COLO668 (cell line): ENCODE data around the gene RUNX1.
"Not testable (repeated sequence)": the region's sequence is repeated elsewhere in the genome, so short reads cannot be mapped to it uniquely, and the experiment has no call there.

Experiments
- DNase-seq: peaks from one replicate; lab custom pipeline; 2025; ENCODE audit not compliant: unreplicated experiment; lab: John Stamatoyannopoulos, UW

Gene RUNX1

DNA sequence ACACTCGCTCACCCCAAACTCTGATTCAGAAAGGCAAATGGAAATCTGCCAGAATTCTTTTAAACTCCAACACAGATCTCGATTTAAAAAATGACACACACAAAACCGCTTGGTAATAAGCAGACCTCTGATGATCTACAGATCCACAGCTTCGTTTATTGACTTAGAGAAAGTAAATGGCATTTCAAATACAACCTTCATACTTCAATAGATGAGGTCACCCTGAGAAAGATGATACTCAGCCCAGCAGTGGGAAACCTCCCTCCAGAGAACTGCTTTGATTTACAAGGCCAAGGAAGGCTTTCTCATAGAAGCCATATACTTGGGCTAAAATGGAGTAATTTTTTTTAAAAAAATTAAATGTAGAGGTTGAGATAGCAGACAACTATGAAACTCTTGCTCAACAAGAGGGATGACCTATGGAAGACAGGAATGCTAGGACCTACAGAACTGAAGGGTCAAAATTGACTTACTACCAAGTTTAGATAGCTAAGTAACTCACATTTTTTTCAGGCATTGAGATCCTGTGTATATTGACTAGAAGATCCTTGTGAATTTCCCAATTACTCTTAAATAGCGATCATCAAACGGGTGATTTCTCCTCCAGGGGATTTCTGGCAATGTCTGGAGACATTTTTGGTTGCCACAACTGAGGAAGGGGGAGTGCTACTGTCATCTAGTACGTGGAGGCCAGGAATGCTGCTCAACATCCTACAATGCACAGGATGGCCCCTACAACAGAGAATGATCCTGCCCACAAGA, 236.4 kb downstream of the RUNX1 start:
- DNase-seq = no peak

DNA sequence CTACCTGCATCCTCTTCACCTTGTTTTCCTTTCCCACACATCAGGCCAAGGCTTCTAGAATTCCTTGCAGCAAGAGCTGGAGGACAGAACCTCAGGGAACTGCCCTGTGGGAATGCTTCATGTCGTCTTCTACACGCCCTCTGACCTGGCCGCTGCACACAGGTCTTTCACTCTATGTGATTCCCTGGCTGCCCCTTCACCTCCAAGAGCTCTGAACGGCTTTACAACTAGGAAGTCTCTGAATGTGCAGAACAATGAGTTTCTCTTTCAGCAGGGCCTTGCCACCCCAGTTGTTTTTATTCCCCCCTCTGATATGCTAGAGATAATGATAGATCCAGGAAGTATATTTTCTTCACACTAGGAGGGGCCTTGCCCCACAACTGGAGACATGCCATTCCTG, 237.7 kb downstream of the RUNX1 start:
- DNase-seq = no peak

GRCh38 chr21:34810786-34811185, 238.3 kb downstream of the RUNX1 start:
- no peak for DNase-seq

DNA sequence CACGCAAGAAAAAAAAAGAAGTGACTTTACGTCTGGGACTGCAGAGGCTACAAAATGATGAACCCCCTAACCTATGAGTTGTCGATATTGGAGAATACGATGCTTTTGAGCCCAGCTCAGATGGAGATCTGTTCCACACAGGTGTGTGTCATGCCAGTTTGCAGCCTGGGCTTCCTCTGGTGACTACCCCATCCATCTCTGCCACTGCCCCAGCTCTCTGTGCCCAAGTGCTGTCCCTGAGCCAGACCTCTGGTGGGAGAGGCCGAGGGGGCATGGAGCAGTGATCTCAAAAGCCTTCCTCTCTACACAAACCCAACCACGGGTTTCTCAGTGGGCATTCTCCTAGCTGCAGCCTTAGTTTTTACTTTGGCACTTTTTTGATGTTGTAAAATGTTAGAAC, 239.3 kb downstream of the RUNX1 start:
- no peak for DNase-seq

- DNase-seq = no peak
Measured at GRCh38 chr21:34808569-34809204, 240.4 kb downstream of the RUNX1 start.

GRCh38 chr21:34807881-34808568, 241.1 kb downstream of the RUNX1 start:
- DNase-seq = no peak

GRCh38 chr21:34807146-34807880, 241.8 kb downstream of the RUNX1 start:
- DNase-seq = no peak

DNA sequence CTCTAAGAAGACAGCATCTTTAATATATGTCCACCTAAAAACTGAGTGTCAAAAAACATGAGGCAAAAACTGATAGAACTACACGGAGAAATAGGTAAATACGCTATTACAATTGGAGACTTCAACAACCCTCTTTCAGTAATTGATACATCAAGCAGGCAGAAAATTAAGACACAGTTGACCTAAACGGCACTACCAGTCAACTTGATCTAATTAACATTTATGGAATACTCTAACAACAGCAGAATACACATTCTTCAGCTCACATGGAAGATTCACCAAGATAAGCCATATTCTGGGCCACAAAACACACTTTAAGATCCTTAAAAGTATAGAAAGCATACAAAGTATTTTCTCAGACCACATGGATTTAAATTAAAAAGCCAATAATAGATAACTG, 242.7 kb downstream of the RUNX1 start:
- DNase-seq = no peak

DNA sequence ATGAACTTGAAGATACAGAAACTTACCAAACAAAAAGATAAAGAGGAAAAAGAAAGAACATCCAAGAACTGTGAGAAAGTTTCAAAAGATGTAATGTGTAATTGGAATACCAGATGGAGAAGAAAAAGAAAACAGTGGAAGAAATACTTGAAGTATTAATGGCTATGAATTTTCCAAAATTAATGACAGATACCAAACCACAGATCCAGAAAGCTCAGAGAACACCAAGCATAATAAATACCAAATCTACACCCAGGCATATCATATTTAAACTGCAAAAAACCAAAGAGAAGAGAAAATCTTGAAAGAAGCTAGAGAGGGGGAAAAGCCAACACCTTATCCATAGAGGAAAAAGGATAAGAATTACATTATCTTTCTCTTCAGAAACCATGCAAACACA, 243.9 kb downstream of the RUNX1 start:
- no peak for DNase-seq

- not testable (repeated sequence) for DNase-seq
Measured at GRCh38 chr21:34804584-34804983, 244.5 kb downstream of the RUNX1 start.

- DNase-seq = no peak
Measured at GRCh38 chr21:34803782-34804370, 245.2 kb downstream of the RUNX1 start.

DNA sequence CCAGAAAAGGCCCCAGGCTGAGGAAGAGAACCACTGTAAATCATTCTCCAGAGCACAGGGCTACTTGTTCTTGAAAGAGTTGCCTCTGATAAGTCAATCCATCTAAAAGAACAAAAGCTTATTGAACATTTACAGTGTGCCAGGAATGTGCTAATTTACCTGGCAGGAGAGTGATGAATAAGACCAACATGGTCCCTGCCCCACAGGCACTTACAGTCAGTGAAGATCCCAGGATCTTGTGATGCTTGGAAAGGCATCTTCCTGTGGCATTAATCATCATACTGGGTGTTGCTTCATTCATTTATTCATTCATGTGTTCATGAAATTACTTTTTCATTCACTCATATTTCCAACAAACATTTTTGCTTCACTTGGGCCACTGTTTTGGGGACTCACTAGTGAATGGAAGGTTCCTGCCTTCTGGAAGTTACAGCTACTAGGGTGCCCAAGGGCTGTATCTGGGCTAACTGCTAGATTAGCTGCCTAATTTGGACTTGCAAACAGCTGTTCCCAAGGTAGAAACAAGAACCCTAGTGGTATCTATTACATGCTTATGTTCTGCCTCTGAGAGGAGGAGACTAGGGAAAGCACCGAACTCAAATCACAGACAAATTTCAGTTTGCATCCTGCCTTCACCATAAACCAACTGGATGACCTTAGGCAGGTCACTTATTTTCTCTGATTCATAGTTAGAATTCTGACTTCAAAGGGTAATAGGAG, 246.8 kb downstream of the RUNX1 start:
- no peak for DNase-seq

GRCh38 chr21:34801519-34802132, 247.5 kb downstream of the RUNX1 start:
- DNase-seq = no peak

DNA sequence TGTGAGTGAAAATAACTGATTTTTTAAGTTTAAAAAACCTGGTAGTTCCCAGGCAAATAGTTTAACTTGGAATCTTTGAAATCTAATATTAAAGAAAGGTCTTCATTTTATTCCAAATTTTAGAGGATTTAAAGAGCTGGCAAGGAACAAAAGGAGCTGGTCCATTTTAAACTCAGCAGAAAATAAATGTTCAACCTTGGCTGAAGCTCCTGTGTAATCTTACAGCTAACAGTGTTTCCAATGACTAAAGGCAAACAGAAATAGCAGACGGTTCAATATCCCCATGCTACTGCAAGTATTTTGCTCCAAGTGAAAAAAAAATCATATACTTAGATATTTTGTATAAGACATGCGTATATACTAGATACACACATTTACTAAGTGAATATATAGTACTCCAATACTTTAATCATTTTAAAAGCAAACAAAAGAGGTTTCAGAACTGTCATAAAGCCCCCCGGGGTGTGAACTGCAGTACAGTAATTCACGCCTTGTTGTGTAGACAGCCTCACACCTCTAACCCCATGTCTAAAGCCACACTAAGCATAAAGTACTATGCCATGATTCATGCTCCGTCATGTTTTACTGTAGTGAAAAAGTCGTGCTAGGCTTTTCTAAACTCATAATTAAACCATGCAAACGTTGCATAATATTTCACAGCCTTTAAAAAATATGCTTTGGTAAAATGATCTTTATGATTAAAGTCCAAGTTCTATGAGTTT, 248.1 kb downstream of the RUNX1 start:
- DNase-seq = no peak

- no peak for DNase-seq
Measured at GRCh38 chr21:34799092-34799491, 250.0 kb downstream of the RUNX1 start.

GRCh38 chr21:34797921-34798535, 251.1 kb downstream of the RUNX1 start:
- no peak for DNase-seq

GRCh38 chr21:34797201-34797525, 251.9 kb downstream of the RUNX1 start:
- no peak for DNase-seq

DNA sequence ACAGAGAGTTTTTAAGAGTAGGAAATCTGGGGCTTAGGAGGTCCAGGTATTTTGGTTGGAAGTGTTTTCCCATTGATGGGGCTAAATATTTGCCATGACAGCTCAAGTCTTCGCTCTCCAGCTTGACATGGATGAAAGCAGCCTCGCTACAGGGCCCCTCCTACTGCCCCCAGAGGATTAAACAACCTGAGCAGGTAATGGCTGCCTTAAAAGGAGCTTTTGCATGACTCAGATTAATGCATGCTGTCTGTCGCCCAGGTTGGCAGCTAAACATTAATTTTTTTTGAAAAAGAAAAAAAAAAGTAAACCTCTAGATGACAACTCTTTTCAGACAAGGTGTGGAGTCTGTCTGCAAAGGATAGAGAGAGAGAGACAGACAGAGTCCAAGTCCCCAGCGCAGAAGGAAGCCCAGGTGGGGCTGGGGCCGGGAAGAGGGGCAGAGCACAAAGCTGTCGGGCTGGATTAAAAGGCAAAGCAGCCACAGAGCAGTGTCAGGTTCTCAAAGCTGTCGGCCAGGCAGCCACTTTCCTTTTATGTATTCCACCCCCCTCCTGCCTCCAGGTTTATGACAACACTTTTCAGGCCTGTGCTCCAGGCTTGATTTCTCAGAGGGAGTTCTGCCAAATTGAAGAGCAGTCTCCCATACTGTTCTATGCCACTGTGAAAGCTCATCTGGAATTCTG, 252.4 kb downstream of the RUNX1 start:
- no peak for DNase-seq
